Fibroblast of pulmonary artery (primary cell): ENCODE data around the gene ZNF582.

Experiments used
- DNase-seq: peaks from one replicate; pipeline ENCODE4 v3.0.0-alpha.2; 2010; ENCODE audit warnings: low read depth
- H3K4me3 ChIP-seq: replicated peaks from 2 replicates; pipeline ENCODE4 v1.5.1; 2011; ENCODE audit warnings: low read depth, mild to moderate bottlenecking, control low read depth, low read length, moderate library complexity
- TF ChIP-seq, protein P1 (sequence below): IDR thresholded peaks from 2 replicates; pipeline ENCODE4 v1.5.1; 2011; ENCODE audit warnings: mild to moderate bottlenecking, control low read depth, low read length, inconsistent platforms; ENCODE audit errors: missing control alignments

The ZNF582 gene

DNA sequence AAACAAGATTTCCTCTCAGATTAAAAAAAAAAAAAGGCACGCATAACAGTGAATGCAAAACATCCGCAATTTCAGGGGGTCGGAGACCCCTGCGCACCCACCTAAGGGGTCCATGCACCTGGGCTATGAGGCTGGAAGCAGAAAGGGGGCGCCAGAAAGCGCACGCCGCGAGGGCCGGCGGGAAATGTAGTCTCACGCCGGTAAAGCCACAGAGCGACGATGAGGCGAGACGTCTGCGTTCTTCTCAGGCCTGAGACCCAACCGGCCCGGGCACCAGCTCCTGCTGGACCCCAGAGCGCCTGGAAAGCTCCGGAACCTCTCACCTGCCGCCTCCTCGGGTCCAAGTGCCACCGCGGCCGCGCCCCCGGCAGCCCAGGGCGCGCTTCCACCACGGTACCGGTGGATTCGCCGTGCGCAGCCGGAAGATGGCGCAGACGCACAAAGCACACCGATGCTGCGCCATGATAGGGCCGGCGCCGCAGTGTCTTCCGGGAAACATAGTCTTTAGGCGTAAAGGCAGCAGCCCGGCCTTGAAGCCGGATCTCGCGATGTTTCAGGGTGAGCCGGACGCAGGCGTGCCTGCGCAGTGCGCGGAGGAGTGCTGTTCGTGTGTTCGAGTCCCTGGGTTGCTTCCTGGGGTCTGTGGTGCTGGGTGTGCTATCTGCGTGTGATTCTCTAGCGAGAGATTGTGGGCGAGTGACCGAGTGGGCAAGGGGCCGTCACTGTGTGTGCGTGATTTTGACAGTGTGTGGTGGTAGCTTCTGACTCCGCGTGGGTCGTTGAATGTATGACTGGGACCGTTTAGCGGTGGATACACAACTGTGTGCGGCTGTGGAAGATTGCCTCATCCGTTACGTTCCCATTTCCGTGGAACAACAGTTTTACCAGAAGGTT is at the start of gene ZNF582:
TSS of gene ZNF582 (minus strand) at position 416 of the 894 bp plus-strand sequence. CDS start 1,782 bp downstream, outside the sequence.
- TF ChIP-seq, protein P1, sequence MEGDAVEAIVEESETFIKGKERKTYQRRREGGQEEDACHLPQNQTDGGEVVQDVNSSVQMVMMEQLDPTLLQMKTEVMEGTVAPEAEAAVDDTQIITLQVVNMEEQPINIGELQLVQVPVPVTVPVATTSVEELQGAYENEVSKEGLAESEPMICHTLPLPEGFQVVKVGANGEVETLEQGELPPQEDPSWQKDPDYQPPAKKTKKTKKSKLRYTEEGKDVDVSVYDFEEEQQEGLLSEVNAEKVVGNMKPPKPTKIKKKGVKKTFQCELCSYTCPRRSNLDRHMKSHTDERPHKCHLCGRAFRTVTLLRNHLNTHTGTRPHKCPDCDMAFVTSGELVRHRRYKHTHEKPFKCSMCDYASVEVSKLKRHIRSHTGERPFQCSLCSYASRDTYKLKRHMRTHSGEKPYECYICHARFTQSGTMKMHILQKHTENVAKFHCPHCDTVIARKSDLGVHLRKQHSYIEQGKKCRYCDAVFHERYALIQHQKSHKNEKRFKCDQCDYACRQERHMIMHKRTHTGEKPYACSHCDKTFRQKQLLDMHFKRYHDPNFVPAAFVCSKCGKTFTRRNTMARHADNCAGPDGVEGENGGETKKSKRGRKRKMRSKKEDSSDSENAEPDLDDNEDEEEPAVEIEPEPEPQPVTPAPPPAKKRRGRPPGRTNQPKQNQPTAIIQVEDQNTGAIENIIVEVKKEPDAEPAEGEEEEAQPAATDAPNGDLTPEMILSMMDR, result peak; percentile 73
- DNase-seq, result peak; percentile 98
- H3K4me3 ChIP-seq, result peak within 1 kb of the TSS; percentile 87

DNA sequence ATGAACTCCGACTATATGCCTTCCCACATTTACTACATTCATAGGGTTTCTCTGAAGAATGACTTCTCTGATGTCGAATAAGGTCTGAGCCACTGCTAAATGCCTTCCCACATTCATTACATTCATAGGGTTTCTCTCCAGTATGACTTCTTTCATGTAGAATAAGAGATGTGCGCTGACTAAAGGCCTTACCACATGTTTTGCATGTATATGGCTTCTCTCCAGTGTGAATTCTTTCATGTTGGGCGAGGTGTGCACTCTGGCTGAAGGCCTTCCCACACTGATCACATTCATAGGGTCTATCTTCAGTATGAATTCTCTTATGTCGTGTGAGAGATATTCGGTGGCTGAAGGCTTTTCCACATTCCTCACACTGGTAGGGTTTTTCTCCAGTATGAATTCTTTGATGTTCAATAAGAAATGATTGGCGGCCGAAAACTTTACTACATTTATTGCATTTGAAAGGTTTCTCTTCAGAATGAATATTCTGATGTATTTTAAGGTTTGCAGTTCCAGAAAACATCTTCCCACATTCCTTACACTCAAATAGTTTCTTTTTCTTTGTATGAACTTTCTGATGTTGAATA is 48.0 kb upstream of the ZNF582 start:
- TF ChIP-seq, protein P1, result no peak
- no peak overlapping the region for H3K4me3 ChIP-seq
- DNase-seq, result no peak

DNA sequence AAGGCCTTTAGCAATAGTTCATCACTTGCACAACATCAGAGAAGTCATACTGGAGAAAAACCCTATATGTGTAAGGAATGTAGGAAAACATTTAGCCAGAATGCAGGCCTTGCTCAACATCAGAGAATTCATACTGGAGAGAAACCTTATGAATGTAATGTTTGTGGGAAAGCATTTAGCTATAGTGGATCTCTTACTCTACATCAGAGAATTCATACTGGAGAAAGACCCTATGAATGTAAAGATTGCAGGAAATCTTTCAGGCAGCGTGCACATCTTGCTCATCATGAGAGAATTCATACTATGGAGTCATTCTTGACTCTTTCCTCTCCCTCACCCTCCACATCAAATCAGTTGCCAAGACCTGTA is 30.6 kb upstream of the ZNF582 start:
- TF ChIP-seq, protein P1, result no peak
- no peak overlapping the region for H3K4me3 ChIP-seq
- DNase-seq, result no peak

DNA sequence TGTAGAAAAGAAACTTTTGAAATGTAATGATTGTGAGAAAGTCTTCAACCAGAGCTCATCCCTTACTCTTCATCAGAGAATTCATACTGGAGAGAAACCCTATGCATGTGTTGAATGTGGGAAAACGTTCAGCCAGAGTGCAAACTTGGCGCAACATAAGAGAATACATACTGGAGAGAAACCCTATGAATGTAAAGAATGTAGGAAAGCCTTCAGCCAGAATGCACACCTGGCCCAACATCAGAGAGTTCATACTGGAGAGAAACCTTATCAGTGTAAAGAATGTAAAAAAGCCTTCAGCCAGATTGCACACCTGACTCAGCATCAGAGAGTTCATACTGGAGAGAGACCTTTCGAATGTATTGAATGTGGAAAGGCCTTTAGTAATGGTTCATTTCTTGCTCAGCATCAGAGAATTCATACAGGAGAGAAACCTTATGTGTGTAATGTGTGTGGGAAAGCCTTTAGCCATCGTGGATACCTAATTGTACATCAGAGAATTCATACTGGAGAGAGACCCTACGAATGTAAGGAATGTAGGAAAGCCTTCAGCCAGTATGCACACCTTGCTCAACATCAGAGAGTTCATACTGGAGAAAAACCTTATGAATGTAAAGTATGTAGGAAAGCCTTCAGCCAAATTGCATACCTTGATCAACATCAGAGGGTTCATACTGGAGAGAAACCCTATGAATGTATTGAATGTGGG is 30.1 kb upstream of the ZNF582 start:
- DNase-seq, result peak; percentile 11
- H3K4me3 ChIP-seq, result no peak overlapping the region
- TF ChIP-seq, protein P1, result no peak

DNA sequence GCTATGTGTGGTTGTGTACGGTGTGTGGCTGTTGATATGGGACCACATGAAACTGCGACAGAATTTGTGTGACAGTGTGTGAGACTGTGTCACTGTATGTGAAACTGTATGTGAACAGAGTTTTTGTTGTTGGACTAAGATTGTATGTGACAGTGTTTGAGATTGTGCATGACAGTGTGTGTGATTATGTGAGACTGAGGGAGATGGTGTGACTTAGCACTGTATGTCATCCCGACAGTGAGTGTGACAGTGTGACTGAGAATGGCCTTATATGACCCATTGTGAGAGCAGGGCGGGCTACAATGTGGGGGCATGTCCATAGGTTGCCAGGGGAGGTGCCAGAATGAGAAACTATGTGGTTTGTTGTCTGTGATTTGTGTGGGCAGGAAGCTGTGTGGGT is 11.7 kb upstream of the ZNF582 start:
- TF ChIP-seq, protein P1, result no peak
- peak overlapping the region; percentile 70 for H3K4me3 ChIP-seq
- DNase-seq, result no peak

DNA sequence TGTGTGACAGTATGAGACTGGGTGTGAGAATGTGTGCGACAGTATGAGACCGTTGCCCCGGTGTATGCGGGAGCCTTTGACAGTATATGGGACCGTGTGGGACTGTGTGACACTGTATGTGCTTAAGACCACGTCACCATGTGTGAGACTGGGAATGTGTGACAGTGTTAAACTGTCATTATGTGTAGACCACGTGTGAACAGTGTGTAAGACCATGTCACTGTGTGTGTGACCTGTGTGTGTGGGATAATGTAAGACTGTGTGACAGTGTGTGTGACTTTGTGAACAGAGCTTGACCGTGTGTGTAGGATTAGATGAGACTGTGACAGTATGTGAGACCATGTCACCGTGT is 11.3 kb upstream of the ZNF582 start:
- peak overlapping the region; percentile 70 for H3K4me3 ChIP-seq
- TF ChIP-seq, protein P1, result no peak
- no peak for DNase-seq
